HG03095 (cell line): Measurements from ENCODE around the gene GLB1L.
"Not testable (repeated sequence)": the region's sequence is repeated elsewhere in the genome, so short reads cannot be mapped to it uniquely, and the experiment has no call there.

Source experiments
- ATAC-seq: cut with Tn5 transposase; IDR thresholded peaks from one replicate; pipeline ENCODE4 v1.9.1; 2021; ENCODE audit warnings: moderate library complexity; ENCODE audit not compliant: unreplicated experiment

The GLB1L gene

GRCh38 chr2:219281588-219281987, 36.3 kb upstream of the GLB1L start:
- ATAC-seq, result no peak

DNA sequence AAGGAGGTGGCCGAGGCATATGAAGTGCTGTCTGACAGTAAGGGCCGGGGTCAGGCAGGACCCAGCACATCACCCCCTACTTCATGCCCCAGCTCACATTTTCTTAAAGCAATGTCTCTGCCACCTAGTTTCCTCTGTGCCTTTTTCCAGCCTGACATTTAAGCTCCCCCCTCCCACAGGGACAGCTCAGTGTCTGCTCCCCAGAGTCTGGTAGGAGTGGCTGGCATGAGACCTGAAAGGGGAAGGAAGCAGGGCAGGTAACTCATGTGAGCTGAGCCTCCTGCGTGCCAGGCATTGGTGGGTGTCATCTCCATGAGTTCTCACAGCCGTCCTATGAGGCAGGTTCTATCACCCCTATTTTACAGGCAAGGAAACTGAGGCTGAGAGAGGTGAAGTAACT, 35.4 kb upstream of the GLB1L start:
- no peak for ATAC-seq

- ATAC-seq, result no peak
Measured at GRCh38 chr2:219279916-219280516, 34.8 kb upstream of the GLB1L start.

DNA sequence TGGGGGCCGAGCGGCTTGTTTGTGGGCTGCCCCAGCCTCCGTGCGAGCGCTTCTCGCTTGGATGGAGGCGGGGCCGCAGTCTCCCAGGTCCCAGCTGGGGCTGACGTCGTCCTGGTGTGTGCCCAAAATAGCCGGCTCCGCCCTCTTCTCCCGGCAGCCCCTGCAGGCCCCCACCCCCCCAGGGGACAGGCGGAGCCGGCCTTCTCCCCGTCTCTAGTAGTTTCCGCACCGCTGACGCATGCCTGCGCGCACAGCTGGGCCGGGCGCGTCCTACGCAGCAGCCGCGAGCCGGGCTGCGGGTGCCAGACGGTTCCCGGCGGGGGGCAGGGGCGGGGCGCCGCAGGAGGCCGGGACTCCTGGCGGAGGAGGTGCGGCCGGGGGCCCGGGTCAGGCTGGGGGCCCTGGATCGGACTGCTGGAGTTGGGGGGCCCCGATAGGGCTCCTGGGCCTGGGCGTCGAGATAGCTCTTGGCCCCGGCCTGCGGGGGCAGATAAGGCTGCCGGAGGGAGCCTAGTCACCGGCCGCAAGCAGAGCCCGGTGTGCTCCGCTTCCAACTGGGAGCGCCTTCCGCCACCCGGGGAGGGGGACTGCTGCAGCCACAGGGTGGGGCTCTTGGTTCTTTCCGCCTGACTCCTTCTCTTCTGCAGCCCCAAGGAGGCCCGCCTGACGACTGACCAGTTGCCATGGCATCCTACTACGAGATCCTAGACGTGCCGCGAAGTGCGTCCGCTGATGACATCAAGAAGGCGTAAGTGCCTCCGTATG, 34.1 kb upstream of the GLB1L start, which contains the start of gene DNAJB2:
DNAJB2 (plus strand) TSS at position 216 of the 765 bp plus-strand sequence; CDS start at position 684, 468 bp downstream.
- peak; percentile 77 for ATAC-seq

DNA sequence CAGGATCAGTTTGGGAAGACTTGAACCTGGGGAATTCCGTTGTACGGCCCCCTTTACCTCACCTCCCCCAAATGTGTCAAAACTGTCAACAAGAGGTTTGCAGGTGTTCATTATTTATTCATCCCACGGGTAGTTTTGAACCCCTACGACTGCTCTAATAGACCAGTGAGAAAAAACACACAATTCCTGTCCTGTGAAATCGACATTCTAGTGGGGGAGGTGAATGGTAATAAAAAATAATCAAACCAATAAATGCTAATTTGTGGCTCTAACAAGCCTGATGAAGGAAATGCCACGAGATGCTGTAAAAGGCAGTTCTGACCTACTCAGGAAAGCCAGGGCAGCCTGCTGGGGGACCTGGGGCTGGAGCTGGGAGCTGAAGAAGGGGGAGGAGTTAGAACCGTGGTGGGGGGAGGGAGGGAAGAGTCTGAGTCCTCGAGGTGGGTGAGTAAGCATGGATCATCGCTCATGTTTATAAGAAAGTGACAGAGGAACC, 33.5 kb upstream of the GLB1L start:
- ATAC-seq, result no peak

GRCh38 chr2:219277703-219278654, 32.7 kb upstream of the GLB1L start:
- peak; percentile 26 for ATAC-seq

DNA sequence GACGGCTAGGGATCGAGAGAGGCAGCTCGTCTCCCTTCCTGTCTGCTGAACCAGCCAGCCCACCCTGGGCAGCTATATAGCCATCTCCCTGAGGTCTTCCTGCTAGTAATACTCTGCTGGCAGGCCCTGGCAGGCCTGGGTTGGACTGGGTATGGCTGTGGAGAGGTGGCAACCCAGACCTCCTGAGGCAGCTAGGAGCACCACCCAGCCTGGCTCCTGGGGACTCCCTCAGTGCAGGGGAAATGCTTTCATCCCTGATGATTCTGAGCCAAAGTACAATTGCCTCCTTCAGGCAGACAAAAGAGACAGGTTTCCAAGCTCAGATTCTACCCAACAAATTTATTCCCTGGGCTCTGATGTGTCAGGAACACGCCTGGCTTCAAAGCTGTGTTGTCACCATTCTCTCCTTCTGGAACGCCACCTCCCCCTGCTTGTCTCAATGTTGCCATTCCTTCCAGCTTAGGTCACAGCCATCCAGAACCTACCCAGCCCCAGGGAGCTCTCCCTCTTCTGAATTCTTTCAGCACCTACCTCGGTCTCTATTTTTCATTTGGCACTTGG, 29.2 kb upstream of the GLB1L start:
- no peak for ATAC-seq

- ATAC-seq, result no peak
Measured at GRCh38 chr2:219273937-219274336, 28.7 kb upstream of the GLB1L start.

- ATAC-seq, result no peak
Measured at GRCh38 chr2:219272995-219273394, 27.8 kb upstream of the GLB1L start.

DNA sequence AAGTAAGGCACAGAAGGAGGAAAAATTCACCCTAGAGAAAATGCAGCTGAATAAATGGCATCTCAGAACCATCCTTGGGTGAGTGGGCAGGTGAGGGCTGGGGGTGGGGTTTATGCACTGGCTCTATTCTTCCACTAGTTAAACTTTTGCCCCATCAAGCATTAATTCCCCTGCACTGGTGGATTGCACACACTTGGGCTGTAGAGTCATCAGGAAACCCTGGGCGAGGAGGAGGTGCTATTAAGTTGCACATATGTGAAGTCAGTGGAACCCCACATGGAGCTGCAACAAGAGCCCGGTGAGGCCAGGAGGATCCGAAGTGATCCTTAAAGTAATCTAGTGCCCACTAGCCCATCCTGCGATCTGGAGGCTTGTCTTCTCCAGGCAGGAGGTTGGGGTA, 27.1 kb upstream of the GLB1L start:
- ATAC-seq, result no peak

DNA sequence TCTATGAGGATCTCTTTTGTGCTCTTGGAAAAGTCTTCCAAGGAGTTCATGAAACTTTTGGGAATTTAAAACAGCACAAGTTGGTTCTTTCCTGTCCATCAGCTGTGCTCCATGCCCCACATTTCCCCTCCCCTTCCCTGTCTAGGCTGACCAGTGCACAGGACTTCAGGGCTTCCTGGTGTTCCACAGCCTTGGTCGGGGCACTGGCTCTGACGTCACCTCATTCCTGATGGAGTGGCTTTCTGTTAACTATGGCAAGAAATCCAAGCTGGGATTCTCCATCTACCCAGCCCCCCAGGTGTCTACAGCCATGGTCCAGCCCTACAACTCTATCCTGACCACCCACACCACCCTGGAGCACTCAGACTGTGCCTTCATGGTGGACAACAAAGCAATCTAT, 25.8 kb upstream of the GLB1L start:
- ATAC-seq, result no peak

DNA sequence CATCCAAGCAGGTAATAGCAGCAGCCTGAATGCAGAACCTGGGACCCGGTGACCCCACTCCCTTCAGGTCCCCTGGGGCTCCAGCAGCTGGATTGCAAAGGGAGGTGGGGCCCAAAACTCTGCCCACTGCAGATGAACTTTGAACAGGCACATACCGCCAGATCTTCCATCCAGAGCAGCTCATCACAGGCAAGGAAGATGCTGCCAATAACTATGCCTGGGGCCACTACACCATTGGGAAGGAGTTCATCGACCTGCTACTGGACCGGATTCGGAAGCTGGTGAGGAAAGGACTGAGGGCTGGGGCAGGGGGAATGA, 24.8 kb upstream of the GLB1L start:
- no peak for ATAC-seq

DNA sequence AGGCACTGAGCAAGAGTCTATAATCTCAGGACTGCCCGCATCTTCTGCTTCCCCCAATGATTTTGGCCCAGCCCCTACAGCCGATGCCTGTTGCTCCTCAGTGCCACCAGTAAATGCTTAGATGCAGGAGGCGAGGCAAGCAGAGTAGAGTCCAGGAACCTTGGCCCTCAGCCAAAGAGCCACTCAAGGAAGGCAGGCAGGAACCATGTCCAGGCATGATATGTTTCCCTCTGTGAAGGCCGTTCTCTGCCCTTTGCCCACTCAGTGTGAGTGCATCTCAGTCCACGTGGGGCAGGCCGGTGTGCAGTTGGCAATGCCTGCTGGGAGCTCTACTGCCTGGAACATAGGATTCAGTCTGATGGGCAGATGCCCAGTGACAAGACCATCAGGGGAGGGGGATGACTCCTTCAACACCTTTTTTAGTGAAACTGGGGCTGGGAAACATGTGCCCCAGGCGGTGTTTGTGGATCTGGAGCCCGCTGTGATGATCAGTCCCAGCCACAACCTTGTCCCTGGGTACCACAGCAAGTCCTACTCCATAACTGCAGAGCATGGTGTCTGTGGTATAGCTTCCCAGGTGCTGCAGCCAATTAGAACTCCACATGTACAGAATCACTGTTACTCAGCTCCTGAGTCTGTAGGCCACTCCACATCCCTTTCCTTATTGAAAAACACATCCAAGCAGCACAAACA, 24.3 kb upstream of the GLB1L start:
- no peak for ATAC-seq

- no peak for ATAC-seq
Measured at GRCh38 chr2:219268294-219268693, 23.1 kb upstream of the GLB1L start.

DNA sequence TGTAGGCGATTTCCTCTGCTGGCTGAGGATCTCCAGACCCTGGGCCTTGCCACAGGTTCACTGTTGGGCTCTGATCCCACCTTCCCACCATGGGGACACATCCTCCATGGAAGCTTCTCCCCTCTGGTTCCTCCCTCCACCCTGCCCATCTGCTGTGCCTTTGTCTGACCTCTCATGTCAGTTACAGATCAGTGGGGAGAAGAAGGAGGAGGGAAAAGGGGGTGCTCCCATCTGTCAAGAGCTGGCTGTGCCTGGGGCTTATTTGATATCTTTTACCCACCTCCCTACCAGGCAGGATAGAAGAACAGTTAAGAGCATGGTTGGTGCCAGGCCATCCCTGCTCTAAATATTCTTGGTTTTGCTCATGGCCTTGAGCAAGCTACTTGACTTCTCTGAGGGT, 21.6 kb upstream of the GLB1L start:
- ATAC-seq, result no peak

- ATAC-seq, result no peak
Measured at GRCh38 chr2:219266232-219266631, 21.0 kb upstream of the GLB1L start.

DNA sequence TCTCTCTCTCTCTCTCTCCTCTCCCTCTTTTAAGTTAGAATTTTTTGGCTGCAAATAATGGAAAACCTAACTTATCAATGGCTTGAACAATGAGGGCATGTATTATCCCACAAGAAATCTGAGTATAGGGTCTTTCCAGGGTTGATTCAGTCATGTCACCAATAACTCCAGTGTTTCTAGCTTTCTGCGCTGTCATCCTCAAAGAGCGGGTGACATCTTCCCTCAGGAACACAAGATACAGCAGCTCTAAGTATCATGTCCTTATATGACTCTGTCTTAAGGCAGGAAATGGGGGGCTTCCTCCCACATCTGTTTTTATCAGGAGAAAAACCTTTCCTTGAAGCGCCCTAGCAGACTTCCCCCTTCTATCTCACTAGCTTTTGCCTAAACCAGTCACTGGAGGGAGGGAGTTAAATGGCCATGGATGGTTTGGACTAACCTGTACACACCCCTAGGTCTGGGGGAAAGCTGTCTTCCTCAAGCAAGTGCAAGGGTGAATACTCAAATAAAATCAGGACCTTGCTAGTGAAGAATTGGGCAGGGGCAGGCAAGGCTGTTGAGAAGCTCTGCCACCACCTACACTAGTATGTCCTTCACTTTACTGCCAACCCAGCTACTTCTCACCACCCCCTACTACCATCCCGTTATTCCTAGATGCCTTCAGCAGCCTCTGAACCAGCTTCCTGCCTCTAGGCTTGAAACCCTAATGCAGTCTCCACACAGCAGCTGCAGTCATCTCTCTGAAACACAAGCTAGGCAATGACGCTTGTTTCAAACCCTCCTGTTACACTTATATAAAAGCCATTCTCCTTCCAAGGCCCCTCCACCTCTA, 16.0 kb upstream of the GLB1L start:
- ATAC-seq, result no peak

DNA sequence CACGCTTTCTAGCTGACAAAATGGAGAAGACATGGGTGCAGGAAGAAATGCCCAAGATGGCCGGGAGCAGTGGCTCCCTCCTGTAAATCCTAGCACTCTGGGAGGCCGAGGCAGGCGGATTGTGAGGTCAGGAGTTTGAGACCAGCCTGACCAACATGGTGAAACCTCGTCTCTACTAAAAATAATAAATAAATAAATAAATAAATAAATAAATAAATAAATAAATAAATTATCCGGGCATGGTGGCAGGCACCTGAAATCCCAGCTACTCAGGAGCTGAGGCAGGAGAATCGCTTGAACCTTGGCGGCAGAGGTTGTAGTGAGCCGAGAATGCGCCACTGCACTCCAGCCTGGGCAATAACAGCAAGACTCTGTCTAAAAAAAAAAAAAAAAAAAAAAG, 13.7 kb upstream of the GLB1L start:
- not testable (repeated sequence) for ATAC-seq

- peak; percentile 23 for ATAC-seq
Measured at GRCh38 chr2:219254590-219255201, 9.5 kb upstream of the GLB1L start.
